ENCODE data around the gene ASTN2.

DNA sequence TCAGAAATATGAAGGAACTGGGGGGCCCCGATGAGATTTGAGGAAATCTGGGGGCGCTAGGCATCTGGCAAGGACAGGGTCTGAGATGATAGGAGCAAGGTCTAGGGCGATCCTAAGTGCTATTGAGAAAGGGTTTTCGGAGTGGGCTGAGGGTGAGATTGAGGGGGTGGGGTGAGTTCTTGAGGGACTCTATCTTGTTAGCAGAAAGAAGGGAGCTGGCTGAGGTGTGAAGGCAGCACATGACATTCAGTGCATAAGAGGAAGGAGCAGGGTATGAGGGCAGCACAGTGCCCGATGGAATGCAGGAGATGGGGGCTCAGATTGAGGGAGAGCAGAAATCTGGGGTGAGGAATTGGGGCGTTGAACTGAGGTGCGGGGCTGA is 727.1 kb downstream of the ASTN2 start:
- no peak for TF ChIP-seq POLR2A (IDR thresholded peaks at IDR 0.05)
- TF ChIP-seq, protein P1, sequence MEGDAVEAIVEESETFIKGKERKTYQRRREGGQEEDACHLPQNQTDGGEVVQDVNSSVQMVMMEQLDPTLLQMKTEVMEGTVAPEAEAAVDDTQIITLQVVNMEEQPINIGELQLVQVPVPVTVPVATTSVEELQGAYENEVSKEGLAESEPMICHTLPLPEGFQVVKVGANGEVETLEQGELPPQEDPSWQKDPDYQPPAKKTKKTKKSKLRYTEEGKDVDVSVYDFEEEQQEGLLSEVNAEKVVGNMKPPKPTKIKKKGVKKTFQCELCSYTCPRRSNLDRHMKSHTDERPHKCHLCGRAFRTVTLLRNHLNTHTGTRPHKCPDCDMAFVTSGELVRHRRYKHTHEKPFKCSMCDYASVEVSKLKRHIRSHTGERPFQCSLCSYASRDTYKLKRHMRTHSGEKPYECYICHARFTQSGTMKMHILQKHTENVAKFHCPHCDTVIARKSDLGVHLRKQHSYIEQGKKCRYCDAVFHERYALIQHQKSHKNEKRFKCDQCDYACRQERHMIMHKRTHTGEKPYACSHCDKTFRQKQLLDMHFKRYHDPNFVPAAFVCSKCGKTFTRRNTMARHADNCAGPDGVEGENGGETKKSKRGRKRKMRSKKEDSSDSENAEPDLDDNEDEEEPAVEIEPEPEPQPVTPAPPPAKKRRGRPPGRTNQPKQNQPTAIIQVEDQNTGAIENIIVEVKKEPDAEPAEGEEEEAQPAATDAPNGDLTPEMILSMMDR (IDR thresholded peaks at IDR 0.05) = no peak

Measured in transverse colon (tissue), 3 donors.